Suprapubic skin (tissue), 4 donors: ENCODE results near the gene ABCG4. TPM values are rescaled to one million over a fixed set of nuclear protein-coding genes. Genes with fewer than 3 reads are reported as not detected.
"Not testable (repeated sequence)": the region's sequence is repeated elsewhere in the genome, so short reads cannot be mapped to it uniquely, and the experiment has no call there.

Experiments
- DNase-seq, 2 donors: peaks; one replicate each; pipeline ENCODE4 v3.0.0-alpha.2; 2019; ENCODE audit warnings: low spot score in 2 of 2
- H3K27ac ChIP-seq: fragments of 200-600 bp; sonication (generic); one replicate; pipeline ENCODE4 v1.5.1; 2019
- H3K27me3 ChIP-seq: fragments of 200-600 bp; sonication (generic); one replicate; pipeline ENCODE4 v1.5.1; 2019
- H3K36me3 ChIP-seq: fragments of 200-600 bp; sonication (generic); one replicate; pipeline ENCODE4 v1.5.1; 2019
- H3K4me1 ChIP-seq: fragments of 200-600 bp; sonication (generic); one replicate; pipeline ENCODE4 v1.5.1; 2019
- H3K4me3 ChIP-seq: fragments of 200-600 bp; sonication (generic); one replicate; pipeline ENCODE4 v1.5.1; 2019; ENCODE audit warnings: mild to moderate bottlenecking
- H3K9me3 ChIP-seq: fragments of 200-600 bp; sonication (generic); one replicate; pipeline ENCODE4 v1.5.1; 2019
- EP300 ChIP-seq: sonication (generic); formaldehyde crosslinking; IDR thresholded peaks from one replicate; pipeline ENCODE4 v1.6.1; 2017; ENCODE audit warnings: antibody characterized with exemption
- POLR2A ChIP-seq, 2 donors: fragments of 450-650 bp; IDR thresholded peaks; one replicate each; pipeline ENCODE4 v1.6.1; 2017; ENCODE audit warnings: antibody characterized with exemption in 2 of 2, mild to moderate bottlenecking in 2 of 2, moderate library complexity in 2 of 2
- POLR2AphosphoS5 ChIP-seq, 3 donors: sonication (generic); formaldehyde crosslinking; IDR thresholded peaks; one replicate each; pipeline ENCODE4 v1.6.1; 2017; ENCODE audit warnings: antibody characterized with exemption in 3 of 3
- WGBS: methylation state at CpG from one replicate; pipeline ENCODE4 v1.1.5; 2018; 5-methylcytosine and 5-hydroxymethylcytosine counted together
- total RNA-seq, 4 donors: library from RNA; depleted of rRNA; stranded (reverse); fragments of >200 nt; gene quantifications; one replicate each; pipeline ENCODE4 v1.1.0, GENCODE V29; 2016
- TF ChIP-seq, protein P1 (sequence below), 2 donors: fragments of 200-600 bp in 1 of 2; fragments of 450-650 bp in 1 of 2; sonication (generic) in 1 of 2; IDR thresholded peaks; one replicate each; pipeline ENCODE4 v1.5.1; 2016 to 2019; ENCODE audit warnings: antibody characterized with exemption in 2 of 2, mild to moderate bottlenecking in 1 of 2, moderate library complexity in 1 of 2

Gene ABCG4
- total RNA-seq, 4 donors from 2014 or later, result 0.26 to 1.6 (median 0.73) TPM

DNA sequence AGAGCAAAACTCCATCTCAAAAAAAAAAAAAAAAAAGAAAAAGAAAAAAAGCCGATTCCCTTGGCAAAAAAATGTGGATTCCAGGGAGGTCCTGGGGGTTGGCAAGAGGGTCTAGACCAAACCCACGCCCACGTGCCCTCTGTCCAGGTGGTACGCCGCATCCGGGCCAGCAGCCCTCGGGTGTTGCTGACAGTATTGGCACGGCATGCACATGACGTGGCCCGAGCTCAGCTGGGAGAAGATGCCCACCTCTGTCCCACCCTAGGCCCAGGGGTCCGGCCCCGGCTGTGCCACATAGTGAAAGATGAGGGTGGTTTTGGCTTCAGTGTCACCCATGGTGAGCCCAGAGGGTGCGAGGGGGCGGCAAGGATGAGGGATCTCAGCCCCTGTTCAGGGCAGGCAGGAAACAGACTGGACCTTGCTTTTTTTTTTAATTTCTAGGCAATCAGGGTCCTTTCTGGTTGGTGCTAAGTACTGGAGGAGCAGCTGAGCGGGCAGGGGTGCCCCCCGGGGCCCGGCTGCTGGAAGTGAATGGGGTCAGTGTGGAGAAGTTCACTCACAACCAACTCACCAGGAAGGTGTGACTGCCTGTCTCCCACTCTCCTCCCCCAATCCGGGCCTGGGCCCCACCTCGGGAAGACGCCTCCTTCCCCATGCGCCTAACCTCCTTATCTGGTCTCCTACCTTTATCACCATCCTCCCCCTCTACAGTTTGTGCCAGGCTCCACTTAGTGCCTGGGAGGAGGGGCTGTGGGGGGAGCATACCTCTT, 38.5 kb downstream of the ABCG4 start:
- H3K4me3 ChIP-seq, result no peak overlapping the region
- no peaks in the 10 kb centered on the region for H3K9me3 ChIP-seq
- DNase-seq, result no peak
- TF ChIP-seq EP300 (no peak), POLR2A (IDR thresholded peaks at IDR 0.05) (no peak), POLR2AphosphoS5 (IDR thresholded peaks at IDR 0.05) (no peak)
- TF ChIP-seq, protein P1, sequence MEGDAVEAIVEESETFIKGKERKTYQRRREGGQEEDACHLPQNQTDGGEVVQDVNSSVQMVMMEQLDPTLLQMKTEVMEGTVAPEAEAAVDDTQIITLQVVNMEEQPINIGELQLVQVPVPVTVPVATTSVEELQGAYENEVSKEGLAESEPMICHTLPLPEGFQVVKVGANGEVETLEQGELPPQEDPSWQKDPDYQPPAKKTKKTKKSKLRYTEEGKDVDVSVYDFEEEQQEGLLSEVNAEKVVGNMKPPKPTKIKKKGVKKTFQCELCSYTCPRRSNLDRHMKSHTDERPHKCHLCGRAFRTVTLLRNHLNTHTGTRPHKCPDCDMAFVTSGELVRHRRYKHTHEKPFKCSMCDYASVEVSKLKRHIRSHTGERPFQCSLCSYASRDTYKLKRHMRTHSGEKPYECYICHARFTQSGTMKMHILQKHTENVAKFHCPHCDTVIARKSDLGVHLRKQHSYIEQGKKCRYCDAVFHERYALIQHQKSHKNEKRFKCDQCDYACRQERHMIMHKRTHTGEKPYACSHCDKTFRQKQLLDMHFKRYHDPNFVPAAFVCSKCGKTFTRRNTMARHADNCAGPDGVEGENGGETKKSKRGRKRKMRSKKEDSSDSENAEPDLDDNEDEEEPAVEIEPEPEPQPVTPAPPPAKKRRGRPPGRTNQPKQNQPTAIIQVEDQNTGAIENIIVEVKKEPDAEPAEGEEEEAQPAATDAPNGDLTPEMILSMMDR (IDR thresholded peaks at IDR 0.05), result no peak
- H3K27ac ChIP-seq, result no peak overlapping the region
- H3K4me1 ChIP-seq, result no peaks in the 10 kb centered on the region
- peaks cover 16% of the 10 kb centered on the region for H3K36me3 ChIP-seq
- H3K27me3 ChIP-seq, result no peaks in the 10 kb centered on the region
- WGBS, result 84% methylated on average over 21 of the region's 21 CpGs

DNA sequence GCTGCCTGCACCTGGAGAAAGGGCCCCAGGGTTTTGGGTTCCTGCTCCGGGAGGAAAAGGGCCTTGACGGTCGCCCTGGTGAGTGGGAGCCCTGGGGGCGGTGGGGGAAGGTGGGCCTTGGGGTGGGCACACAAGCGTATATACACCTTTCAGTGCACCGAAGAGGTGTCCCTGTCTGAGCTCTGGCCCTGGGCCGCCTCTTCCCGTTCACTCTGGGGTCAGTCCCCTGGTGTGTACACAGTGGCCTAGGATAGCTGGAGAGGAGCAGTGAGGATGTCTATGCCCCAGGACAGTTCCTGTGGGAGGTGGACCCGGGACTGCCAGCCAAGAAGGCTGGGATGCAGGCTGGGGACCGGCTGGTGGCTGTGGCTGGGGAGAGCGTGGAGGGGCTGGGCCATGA, 39.2 kb downstream of the ABCG4 start:
- Histone ChIP-seq H3K27me3 (no peaks in the 10 kb centered on the region), H3K4me3 (no peak overlapping the region), H3K9me3 (no peaks in the 10 kb centered on the region), H3K27ac (no peak overlapping the region), H3K4me1 (no peaks in the 10 kb centered on the region), H3K36me3 (peaks cover 8% of the 10 kb centered on the region)
- 90% methylated on average over 5 of the region's 11 CpGs for WGBS
- TF ChIP-seq POLR2A (IDR thresholded peaks at IDR 0.05) (no peak), EP300 (no peak), POLR2AphosphoS5 (IDR thresholded peaks at IDR 0.05) (no peak)
- TF ChIP-seq, protein P1 (IDR thresholded peaks at IDR 0.05), result no peak
- DNase-seq, result no peak

DNA sequence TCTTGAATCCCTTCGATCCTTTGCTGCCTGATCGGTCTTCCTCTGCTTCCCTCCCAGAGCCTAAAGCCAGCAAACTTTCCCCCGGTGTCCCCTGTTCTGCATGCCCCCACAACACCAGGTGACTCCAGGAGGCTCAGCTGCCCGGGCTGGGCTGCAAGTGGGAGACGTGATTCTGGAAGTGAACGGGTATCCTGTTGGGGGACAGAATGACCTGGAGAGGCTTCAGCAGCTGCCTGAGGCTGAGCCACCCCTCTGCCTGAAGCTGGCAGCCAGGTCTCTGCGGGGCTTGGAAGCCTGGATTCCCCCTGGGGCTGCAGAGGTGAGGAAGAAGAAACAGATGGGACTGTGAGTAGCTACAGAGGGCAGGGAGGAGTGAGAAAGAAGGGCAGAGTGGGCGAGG, 40.0 kb downstream of the ABCG4 start:
- H3K27me3 ChIP-seq, result no peaks in the 10 kb centered on the region
- peaks cover 2% of the 10 kb centered on the region for H3K36me3 ChIP-seq
- no peak for TF ChIP-seq EP300
- no peak for TF ChIP-seq POLR2AphosphoS5 (IDR thresholded peaks at IDR 0.05)
- no peak for TF ChIP-seq POLR2A (IDR thresholded peaks at IDR 0.05)
- TF ChIP-seq, protein P1 (IDR thresholded peaks at IDR 0.05), result no peak
- H3K27ac ChIP-seq, result no peak overlapping the region
- DNase-seq, result no peak
- WGBS, result 83% methylated on average over 8 of the region's 8 CpGs
- H3K4me3 ChIP-seq, result no peak overlapping the region
- no peaks in the 10 kb centered on the region for H3K9me3 ChIP-seq
- no peaks in the 10 kb centered on the region for H3K4me1 ChIP-seq

DNA sequence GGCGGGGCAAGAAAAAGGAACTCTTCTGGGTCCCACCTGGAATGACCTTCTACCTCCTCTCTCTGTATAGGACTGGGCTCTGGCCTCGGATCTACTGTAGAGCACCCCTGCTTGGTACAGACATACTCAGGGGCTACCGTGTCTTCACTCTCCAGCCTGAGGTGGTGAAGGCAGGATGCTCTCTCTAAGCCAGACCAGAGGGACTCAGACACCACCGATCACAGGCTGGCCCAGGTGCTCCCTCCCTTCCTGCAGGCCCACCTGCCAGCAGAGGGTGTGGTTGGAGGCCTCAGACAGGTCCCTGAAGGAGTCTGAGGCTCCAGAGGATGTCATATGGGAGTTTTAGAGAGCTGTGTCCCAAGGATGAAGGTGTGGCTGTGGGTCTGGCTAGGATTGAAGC, 40.5 kb downstream of the ABCG4 start:
- WGBS, result 63% methylated on average over 2 of the region's 4 CpGs
- TF ChIP-seq POLR2AphosphoS5 (IDR thresholded peaks at IDR 0.05) (no peak), EP300 (no peak), POLR2A (IDR thresholded peaks at IDR 0.05) (no peak)
- TF ChIP-seq, protein P1 (IDR thresholded peaks at IDR 0.05), result no peak
- no peak overlapping the region for H3K4me3 ChIP-seq
- no peaks in the 10 kb centered on the region for H3K9me3 ChIP-seq
- no peaks in the 10 kb centered on the region for H3K36me3 ChIP-seq
- H3K27ac ChIP-seq, result no peak overlapping the region
- no peaks in the 10 kb centered on the region for H3K4me1 ChIP-seq
- DNase-seq, result no peak
- H3K27me3 ChIP-seq, result no peaks in the 10 kb centered on the region

DNA sequence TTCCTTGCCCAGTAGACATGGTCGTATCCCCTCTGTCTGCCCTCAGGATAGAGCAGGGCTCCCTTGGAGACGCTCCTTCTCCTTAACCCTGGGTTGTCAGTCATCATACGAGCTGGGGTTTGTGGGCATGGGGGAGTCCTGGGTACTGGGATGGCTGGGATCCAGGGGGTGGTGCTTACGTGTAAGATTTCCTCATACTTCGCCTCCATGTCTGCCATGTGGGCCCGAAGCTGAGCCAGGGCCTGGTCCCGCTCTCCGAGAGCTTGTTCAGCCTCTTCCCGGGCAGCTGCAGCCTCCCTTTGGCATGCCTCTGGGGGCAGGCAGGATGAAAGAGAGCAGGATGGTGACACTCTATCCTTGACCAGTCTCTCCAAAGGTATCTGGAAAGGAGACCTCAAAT, 41.7 kb downstream of the ABCG4 start:
- no peak for TF ChIP-seq EP300
- TF ChIP-seq POLR2AphosphoS5 (IDR thresholded peaks at IDR 0.05), result no peak
- no peak for TF ChIP-seq POLR2A (IDR thresholded peaks at IDR 0.05)
- TF ChIP-seq, protein P1 (IDR thresholded peaks at IDR 0.05), result no peak
- WGBS, result 79% methylated on average over 9 of the region's 9 CpGs
- H3K36me3 ChIP-seq, result no peaks in the 10 kb centered on the region
- no peak overlapping the region for H3K27ac ChIP-seq
- no peaks in the 10 kb centered on the region for H3K9me3 ChIP-seq
- no peak for DNase-seq
- no peaks in the 10 kb centered on the region for H3K27me3 ChIP-seq
- H3K4me1 ChIP-seq, result no peaks in the 10 kb centered on the region
- no peak overlapping the region for H3K4me3 ChIP-seq

DNA sequence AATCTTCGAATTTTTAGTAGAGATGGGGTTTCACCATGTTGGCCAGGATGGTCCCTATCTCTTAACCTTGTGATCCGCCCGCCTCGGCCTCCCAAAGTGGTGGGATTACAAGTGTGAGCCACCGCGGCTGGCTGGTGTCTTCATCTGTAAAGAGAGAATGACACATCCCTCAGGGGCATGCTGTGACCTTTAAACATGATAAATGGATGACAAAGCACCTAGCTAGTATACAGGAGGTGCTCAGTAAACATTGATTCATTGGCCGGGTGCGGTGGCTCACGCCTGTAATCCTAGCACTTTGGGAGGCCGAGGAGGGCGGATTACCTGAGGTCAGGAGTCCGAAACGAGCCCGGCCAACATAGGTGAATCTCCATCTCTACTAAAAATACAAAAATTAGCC, 42.4 kb downstream of the ABCG4 start:
- H3K9me3 ChIP-seq, H3K27me3 ChIP-seq, H3K4me1 ChIP-seq, H3K36me3 ChIP-seq, H3K27ac ChIP-seq, H3K4me3 ChIP-seq, DNase-seq: not testable (repeated sequence)
- 97% methylated on average over 14 of the region's 14 CpGs for WGBS
